ENCODE data around the gene ZRANB3.

DNA sequence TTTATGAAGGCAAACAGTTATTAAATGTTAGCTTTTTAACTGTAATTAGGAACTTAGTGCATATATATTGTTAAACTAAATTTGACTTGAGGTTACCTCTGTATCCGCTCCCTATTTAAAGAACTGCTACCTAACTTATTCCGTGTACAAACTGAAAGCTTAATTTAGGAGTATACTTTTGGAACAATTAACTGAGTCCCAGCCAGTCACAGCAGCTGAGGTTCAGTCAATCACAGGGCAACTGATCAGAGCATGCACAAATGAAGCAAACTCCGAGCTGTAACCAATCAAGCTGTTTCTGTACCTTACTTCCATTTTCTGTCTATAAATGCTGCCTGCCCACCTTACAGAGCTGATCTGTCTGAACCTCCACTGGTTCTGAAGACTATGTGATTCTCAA lies 417.7 kb downstream of the ZRANB3 start:
- TF ChIP-seq YY1 (IDR thresholded peaks at IDR 0.05), result no peak
- TF ChIP-seq, protein P1, sequence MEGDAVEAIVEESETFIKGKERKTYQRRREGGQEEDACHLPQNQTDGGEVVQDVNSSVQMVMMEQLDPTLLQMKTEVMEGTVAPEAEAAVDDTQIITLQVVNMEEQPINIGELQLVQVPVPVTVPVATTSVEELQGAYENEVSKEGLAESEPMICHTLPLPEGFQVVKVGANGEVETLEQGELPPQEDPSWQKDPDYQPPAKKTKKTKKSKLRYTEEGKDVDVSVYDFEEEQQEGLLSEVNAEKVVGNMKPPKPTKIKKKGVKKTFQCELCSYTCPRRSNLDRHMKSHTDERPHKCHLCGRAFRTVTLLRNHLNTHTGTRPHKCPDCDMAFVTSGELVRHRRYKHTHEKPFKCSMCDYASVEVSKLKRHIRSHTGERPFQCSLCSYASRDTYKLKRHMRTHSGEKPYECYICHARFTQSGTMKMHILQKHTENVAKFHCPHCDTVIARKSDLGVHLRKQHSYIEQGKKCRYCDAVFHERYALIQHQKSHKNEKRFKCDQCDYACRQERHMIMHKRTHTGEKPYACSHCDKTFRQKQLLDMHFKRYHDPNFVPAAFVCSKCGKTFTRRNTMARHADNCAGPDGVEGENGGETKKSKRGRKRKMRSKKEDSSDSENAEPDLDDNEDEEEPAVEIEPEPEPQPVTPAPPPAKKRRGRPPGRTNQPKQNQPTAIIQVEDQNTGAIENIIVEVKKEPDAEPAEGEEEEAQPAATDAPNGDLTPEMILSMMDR (IDR thresholded peaks at IDR 0.05; ENCODE audit: low read depth, low read length, missing input control), result no peak
- no peak for TF ChIP-seq EGR1 (IDR thresholded peaks at IDR 0.05; ENCODE audit: low read depth in 2 of 2)
- no peak for TF ChIP-seq TAF1 (conservative IDR thresholded peaks at IDR 0.05)
- TF ChIP-seq RXRA (IDR thresholded peaks at IDR 0.05), result no peak
- no peak for TF ChIP-seq ZBTB33 (IDR thresholded peaks at IDR 0.05)

All from liver (tissue), 3 donors.